HG03520 (cell line): ENCODE data around the gene QRFP.
"Not testable (repeated sequence)": the region's sequence is repeated elsewhere in the genome, so short reads cannot be mapped to it uniquely, and the experiment has no call there.

ENCODE experiments used
- ATAC-seq: cut with Tn5 transposase; IDR thresholded peaks from one replicate; pipeline ENCODE4 v1.9.1; 2021; ENCODE audit warnings: mild to moderate bottlenecking, moderate library complexity; ENCODE audit not compliant: unreplicated experiment

Gene QRFP

GRCh38 chr9:130920762-130921299 is 24.2 kb upstream of the QRFP start:
- no peak for ATAC-seq

- no peak for ATAC-seq
Measured at GRCh38 chr9:130920233-130920632, 23.6 kb upstream of the QRFP start.

- ATAC-seq: no peak
Measured at GRCh38 chr9:130919559-130920145, 23.0 kb upstream of the QRFP start.

- no peak for ATAC-seq
Measured at GRCh38 chr9:130918826-130919558, 22.4 kb upstream of the QRFP start.

- ATAC-seq: no peak
Measured at GRCh38 chr9:130918101-130918825, 21.7 kb upstream of the QRFP start.

- ATAC-seq: no peak
Measured at GRCh38 chr9:130917168-130917960, 20.8 kb upstream of the QRFP start.

- ATAC-seq: no peak
Measured at GRCh38 chr9:130915096-130915447, 18.5 kb upstream of the QRFP start.

GRCh38 chr9:130914417-130915095 is 17.9 kb upstream of the QRFP start:
- no peak for ATAC-seq

- no peak for ATAC-seq
Measured at GRCh38 chr9:130913599-130914416, 17.2 kb upstream of the QRFP start.

GRCh38 chr9:130912932-130913598 is 16.5 kb upstream of the QRFP start:
- ATAC-seq: no peak

- no peak for ATAC-seq
Measured at GRCh38 chr9:130911254-130912049, 14.8 kb upstream of the QRFP start.

GRCh38 chr9:130910670-130911069 is 14.1 kb upstream of the QRFP start:
- not testable (repeated sequence) for ATAC-seq

- ATAC-seq: not testable (repeated sequence)
Measured at GRCh38 chr9:130910041-130910440, 13.4 kb upstream of the QRFP start.

GRCh38 chr9:130908878-130909355 is 12.3 kb upstream of the QRFP start:
- ATAC-seq: no peak

- no peak for ATAC-seq
Measured at GRCh38 chr9:130908146-130908877, 11.7 kb upstream of the QRFP start.

- no peak for ATAC-seq
Measured at GRCh38 chr9:130906735-130907416, 10.3 kb upstream of the QRFP start.
